Erythroblast (primary cell): ENCODE data around the gene RNF213.
"Not testable (repeated sequence)": the region's sequence is repeated elsewhere in the genome, so short reads cannot be mapped to it uniquely, and the experiment has no call there.

Source experiments
- DNase-seq, 2 experiments: peaks; one replicate each; lab custom pipeline; 2025; lab: John Stamatoyannopoulos, UW
- GATA1 ChIP-seq: IDR thresholded peaks from 2 replicates; pipeline ENCODE4 v1.6.1; 2011; ENCODE audit warnings: low read depth, mild to moderate bottlenecking, control low read depth, low read length, moderate library complexity
- POLR2A ChIP-seq: IDR thresholded peaks from 2 replicates; pipeline ENCODE4 v1.6.1; 2011; ENCODE audit warnings: mild to moderate bottlenecking, low read length

RNF213 gene

GRCh38 chr17:80408872-80409271 lies 148.2 kb downstream of the RNF213 start:
- no peak for DNase-seq

DNA sequence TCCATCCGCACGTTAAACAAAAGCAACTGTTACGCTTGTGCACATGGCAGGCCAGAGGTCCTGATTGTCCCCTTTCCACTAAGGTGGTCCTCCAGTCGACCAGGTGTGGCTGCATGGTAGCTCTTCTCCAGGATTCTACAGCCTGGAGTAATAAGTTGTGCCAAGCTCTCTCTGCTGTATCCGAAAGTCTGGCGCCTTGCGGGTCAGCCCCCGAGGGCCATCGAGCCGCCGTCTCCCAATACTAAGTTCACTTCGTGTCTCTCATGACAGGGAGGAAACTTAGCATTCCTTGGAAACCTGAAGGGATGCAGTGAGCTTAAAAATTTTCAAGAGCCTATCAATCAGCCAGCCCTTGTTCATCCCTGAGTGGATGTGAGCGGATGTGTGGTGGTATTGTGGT lies 149.0 kb downstream of the RNF213 start:
- TF ChIP-seq POLR2A (no peak), GATA1 (no peak)
- no peak for DNase-seq

More at GRCh38 chr17:80408872-80409271, 148.2 kb downstream of the RNF213 start:
- TF ChIP-seq POLR2A: no peak
- TF ChIP-seq GATA1: no peak

GRCh38 chr17:80410441-80411087 lies 149.9 kb downstream of the RNF213 start:
- DNase-seq: not testable (repeated sequence)

GRCh38 chr17:80413771-80414507 lies 153.3 kb downstream of the RNF213 start:
- TF ChIP-seq GATA1 (no peak), POLR2A (no peak)

GRCh38 chr17:80414508-80414802 lies 153.8 kb downstream of the RNF213 start:
- DNase-seq: peak; percentile 58 to 59
- TF ChIP-seq POLR2A (no peak), GATA1 (no peak)

More at GRCh38 chr17:80413771-80414507, 153.3 kb downstream of the RNF213 start:
- DNase-seq: no peak

DNA sequence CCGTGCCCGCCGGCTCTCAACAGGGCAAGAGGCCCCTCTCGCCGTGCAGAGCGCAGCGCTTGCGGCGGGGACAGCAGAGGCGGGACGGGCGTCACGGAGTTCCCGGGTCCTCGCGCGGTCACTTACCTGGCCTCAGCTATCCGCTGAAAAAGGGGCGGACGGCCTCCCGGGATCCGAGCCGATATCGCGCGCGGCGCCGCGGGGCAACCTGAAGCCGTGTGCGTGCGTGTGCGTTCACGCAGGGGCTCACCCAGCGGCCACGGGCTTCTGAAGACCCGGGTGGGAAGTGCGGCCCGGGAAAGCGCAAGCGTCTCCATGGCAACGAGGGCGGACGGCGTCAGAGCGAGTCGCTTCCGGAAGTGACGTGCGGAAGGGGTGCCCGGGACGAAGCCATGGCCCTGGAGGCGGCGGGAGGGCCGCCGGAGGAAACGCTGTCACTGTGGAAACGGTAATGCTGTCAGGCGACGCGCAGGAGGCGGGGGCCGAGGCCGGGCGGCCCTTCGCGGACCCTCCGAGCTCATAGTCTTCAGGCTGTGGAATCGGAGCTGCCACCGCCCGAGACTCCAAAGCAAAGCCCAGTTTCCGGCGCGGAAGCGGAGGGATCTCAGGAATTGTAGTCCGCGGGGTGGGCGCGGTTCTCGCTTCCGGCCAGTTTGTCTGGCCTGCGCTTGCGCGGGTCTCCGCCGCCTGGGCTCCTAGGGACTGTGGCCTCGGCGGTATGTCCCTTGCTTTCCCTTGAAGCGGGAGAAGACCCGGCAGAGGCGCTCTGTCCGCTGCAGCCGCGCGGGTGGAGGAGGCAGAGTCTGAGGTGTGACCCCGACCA lies 154.4 kb downstream of the RNF213 start, which contains the start of gene ENDOV:
Gene ENDOV (plus strand): TSS at position 365 of the 823 bp plus-strand sequence. CDS start 28 bp downstream, at position 393.
- TF ChIP-seq POLR2A (peak; percentile 71), GATA1 (no peak)
- DNase-seq: peak; percentile 95 to 97

GRCh38 chr17:80415626-80416137 lies 155.0 kb downstream of the RNF213 start:
- no peak for DNase-seq
- no peak for TF ChIP-seq GATA1
- TF ChIP-seq POLR2A: no peak

GRCh38 chr17:80416260-80416939 lies 155.7 kb downstream of the RNF213 start:
- TF ChIP-seq POLR2A: no peak
- TF ChIP-seq GATA1: no peak

GRCh38 chr17:80416940-80417293 lies 156.3 kb downstream of the RNF213 start:
- DNase-seq: no peak
- no peak for TF ChIP-seq POLR2A
- no peak for TF ChIP-seq GATA1

More at GRCh38 chr17:80416260-80416939, 155.7 kb downstream of the RNF213 start:
- no peak for DNase-seq

- no peak for DNase-seq
- no peak for TF ChIP-seq GATA1
- no peak for TF ChIP-seq POLR2A
Observed at GRCh38 chr17:80418589-80418988, 157.9 kb downstream of the RNF213 start.

DNA sequence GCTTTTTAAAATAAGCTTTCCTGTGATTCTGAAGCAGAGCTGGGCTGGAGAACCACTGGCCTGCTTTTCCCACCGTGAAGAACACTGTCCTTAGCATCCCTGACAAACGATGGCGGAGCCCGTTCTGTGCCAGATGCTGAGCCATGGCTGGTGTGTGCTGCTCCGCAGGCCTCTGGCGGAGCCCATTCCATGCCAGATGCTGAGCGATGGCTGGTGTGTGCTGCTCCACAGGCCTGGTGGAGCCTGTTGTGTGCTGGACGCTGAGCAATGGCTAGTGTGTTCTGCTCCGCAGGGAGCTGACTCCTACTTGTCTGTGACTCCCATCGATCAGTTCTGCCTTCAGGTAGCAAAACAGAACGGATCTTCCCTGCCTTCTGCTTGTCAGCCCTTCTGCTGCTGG lies 158.6 kb downstream of the RNF213 start:
- TF ChIP-seq GATA1: no peak
- no peak for TF ChIP-seq POLR2A
- DNase-seq: no peak

- no peak for DNase-seq
- TF ChIP-seq POLR2A: no peak
- TF ChIP-seq GATA1: no peak
Observed at GRCh38 chr17:80421381-80422090, 160.9 kb downstream of the RNF213 start.

DNA sequence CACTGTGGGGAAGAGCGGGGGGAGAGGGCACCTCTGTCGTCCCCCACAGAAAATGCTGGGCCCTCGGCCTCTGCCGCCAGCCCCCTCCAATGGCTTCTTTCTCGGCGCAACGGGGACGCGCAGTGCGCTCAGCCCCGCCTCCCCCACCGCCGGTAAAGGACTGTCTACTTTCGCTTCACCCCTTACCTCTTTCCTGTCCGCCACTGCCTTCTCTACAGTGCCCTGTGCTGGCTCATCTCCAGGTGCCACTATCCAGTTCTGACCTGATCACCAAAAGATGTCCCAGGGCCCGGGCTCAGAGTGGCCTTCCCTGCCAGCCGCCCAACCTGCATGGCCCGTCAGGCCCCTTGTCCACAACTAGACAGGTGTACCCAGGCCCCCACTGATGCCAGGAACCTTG lies 161.6 kb downstream of the RNF213 start:
- TF ChIP-seq POLR2A: no peak
- no peak for TF ChIP-seq GATA1

DNA sequence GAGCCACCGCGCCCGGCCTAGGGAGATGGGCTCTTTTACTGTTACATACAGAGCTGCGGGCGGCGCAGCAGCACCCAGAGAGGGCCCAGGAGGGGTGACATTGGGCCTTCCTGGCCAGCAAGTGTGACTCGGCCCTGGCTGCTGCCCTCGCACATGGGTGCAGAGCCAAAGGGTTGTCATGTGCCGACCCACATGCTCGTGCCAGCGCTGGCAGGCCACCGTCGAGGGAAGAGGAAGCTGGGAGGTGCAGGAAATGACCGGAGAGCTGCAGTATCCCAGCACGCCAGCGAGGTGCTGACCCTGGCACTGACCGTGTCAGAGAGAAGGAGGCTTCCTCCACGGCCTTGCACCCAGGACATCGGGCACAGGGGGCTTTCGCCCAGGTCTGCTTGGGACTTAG lies 162.3 kb downstream of the RNF213 start:
- DNase-seq: no peak
- TF ChIP-seq GATA1: no peak
- no peak for TF ChIP-seq POLR2A

More for the DNA sequence above, 161.6 kb downstream of the RNF213 start:
- no peak for DNase-seq
